ENCODE data around the gene TAF9B. TPM values are rescaled to one million over a fixed set of nuclear protein-coding genes. Genes with fewer than 3 reads are reported as not detected.
"Not testable (repeated sequence)": the region's sequence is repeated elsewhere in the genome, so short reads cannot be mapped to it uniquely, and the experiment has no call there.

TAF9B gene
- total RNA-seq, 1 donor from 2014 or later, result 21.6 TPM

GRCh38 chrX:78118628-78119027 is 20.8 kb downstream of the TAF9B start:
- intact Hi-C loops (cut with micrococcal nuclease), result no loop called here

DNA sequence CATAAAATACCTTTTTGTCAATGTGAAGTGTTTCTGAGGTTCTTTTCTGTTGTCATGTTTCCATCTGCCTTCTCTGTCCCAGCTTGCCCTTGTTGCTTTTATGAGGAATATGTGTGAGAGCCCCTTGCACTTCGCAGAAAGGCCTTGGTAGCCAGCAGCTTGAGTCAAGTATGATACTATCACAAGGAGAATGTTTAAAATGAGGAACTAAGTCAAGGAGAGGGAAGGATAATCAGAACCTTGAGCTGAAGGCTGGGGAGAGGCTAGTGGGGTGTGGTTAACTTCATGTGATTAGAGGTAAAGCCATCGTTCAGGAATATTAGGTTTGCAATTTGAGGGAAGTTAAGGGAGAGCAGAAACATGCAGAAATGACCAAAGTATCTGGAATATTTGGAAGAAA is 22.7 kb downstream of the TAF9B start:
- intact Hi-C loops (cut with micrococcal nuclease), result no loop called here

- intact Hi-C loops (cut with micrococcal nuclease), result no loop called here
Measured at GRCh38 chrX:78116365-78116764, 23.1 kb downstream of the TAF9B start.

DNA sequence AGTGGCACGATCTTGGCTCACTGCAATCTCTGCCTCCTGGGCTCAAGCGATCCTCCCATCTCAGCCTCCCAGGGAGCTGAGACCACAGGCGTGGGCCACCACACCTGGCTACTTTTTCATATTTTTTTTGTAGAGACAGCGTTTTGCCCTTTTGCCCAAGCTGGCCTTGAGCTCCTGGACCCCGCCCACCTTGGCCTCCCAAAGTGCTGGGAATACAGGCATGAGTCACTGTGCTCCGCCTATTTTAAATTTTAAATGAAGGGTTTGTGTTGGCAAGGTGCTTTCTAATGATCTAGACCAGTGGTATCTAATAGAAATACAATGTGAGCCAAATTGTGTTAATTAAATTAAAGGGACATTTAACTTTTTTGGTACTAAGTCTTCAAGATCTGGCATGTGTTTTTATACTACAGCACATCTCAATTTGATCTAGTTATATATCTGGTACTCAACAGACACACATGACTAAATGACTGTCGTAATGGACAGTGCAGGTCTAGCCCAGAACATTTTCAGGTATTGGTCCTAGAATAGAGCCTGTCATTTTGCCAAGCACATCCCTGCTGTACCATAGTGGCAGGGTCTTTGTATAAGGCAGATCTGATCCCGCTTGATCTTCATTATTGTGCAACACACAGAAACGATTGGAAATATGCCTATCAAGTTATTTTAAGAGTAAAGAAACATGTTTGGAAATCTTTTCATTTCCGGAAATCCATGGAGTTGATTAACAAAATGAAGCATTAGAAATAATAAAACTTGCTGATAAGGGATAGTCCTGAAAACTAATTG is 28.1 kb downstream of the TAF9B start:
- intact Hi-C loops (cut with micrococcal nuclease), result no loop called here

DNA sequence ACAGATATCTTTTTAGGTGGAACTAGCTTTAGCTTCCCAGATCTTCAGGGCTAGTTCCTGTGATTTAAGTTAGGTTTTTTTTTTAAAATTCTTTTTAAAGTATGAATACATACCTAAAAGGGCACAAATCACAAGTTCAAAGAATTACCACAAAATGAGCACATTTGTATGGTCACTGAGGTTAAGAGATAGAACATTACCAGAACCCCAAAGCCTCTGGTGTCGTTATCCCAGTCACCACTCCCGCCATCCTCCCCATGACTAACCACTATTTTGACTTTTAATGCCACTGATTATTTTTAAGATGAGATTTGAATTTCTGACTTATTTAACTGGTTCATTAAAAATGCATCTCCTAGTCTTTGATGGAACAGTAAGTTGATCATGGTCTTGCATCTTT is 30.0 kb downstream of the TAF9B start:
- intact Hi-C loops (cut with micrococcal nuclease), result loop anchor here (2.0 to 10.0 kb wide), 7 partner anchors 13 to 1935 kb away; partner anchors contain the start of genes MAGEE1, P2RY10, PBDC1 and RTL3

DNA sequence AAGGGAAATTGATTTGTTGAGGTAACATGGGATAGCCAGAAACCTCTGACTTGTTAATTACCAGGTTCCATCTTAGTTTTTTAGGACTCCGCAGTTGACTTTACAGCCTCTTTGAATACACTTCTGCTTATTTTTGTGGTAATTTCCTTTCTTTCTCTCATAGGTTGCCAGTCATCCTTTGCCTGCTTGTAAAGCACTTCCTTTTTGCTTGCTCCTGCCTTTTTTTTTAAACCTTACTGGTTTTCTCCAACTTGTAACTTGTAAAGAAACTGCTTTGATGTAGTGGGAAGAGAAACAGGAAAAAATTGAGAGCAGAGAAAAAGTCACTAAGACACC is 32.8 kb downstream of the TAF9B start:
- intact Hi-C loops (cut with micrococcal nuclease), result loop anchor here (1.0 to 10.0 kb wide), 8 partner anchors 32 to 1932 kb away; partner anchors contain the start of genes MAGEE1, P2RY10, PBDC1 and RTL3

GRCh38 chrX:78105944-78106650 is 33.4 kb downstream of the TAF9B start:
- intact Hi-C loops (cut with micrococcal nuclease), result loop anchor here (1.0 to 10.0 kb wide), 11 partner anchors 31 to 1931 kb away; partner anchors contain the start of genes ATRX, ITM2A, MAGEE1 and P2RY10

- intact Hi-C loops (cut with micrococcal nuclease), result loop anchor here (1.0 to 10.0 kb wide), 16 partner anchors 39 to 1957 kb away; partner anchors contain the start of genes ATP7A, ATRX, COX7B and ITM2A
Measured at GRCh38 chrX:78104447-78105176, 34.8 kb downstream of the TAF9B start.

DNA sequence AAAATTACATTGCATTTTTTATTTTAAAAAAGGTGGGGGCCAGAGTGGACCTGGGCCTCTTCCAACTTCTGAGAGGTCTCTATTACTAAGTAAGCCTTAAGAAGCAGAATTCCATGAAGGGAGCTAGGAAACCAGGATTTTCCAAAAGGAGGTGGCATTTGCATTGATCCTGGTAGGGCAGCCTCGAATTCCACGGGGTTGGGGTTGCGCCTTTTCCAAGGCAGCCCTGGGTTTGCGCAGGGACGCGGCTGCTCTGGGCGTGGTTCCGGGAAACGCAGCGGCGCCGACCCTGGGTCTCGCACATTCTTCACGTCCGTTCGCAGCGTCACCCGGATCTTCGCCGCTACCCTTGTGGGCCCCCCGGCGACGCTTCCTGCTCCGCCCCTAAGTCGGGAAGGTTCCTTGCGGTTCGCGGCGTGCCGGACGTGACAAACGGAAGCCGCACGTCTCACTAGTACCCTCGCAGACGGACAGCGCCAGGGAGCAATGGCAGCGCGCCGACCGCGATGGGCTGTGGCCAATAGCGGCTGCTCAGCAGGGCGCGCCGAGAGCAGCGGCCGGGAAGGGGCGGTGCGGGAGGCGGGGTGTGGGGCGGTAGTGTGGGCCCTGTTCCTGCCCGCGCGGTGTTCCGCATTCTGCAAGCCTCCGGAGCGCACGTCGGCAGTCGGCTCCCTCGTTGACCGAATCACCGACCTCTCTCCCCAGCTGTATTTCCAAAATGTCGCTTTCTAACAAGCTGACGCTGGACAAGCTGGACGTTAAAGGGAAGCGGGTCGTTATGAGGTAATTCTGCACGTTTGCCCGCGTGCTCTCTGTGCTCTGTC is 35.6 kb downstream of the TAF9B start, which contains the start of gene PGK1:
Gene PGK1, plus strand, starts transcription at position 626 of the 824 bp plus-strand sequence. Its CDS starts 93 bp downstream, at position 719.
- intact Hi-C loops (cut with micrococcal nuclease), result loop anchor here (1.0 to 10.0 kb wide), 15 partner anchors 39 to 1957 kb away; partner anchors contain the start of genes ATP7A, ATRX, COX7B and ITM2A

GRCh38 chrX:78103001-78103622 is 36.3 kb downstream of the TAF9B start:
- intact Hi-C loops (cut with micrococcal nuclease), result loop anchor here (5.0 to 10.0 kb wide), 7 partner anchors 274 to 1956 kb away; partner anchors contain the start of genes MAGEE1, P2RY10, PBDC1 and RTL3

GRCh38 chrX:78102091-78102490 is 37.4 kb downstream of the TAF9B start:
- intact Hi-C loops (cut with micrococcal nuclease), result loop anchor here (5.0 to 10.0 kb wide), 7 partner anchors 275 to 1955 kb away; partner anchors contain the start of genes MAGEE1, P2RY10, PBDC1 and RTL3

DNA sequence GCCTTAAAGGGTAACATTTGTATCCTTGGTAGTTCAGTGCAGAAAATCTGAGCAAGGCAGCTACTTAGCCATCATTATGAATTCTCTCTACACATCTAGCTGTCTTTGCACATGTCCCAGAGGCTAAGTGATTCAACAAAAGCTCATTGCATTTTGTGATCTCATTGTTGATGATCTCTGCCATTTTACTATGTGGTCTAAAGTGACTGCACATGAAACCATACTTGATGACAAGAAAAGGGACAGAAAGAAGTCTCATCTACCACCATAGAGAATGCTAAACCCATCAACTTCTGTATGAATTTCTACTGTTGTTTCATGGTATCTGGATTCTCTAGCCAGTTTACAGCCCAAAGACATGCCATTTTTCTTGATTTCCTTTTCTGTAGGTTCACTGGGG is 41.3 kb downstream of the TAF9B start:
- intact Hi-C loops (cut with micrococcal nuclease), result no loop called here

DNA sequence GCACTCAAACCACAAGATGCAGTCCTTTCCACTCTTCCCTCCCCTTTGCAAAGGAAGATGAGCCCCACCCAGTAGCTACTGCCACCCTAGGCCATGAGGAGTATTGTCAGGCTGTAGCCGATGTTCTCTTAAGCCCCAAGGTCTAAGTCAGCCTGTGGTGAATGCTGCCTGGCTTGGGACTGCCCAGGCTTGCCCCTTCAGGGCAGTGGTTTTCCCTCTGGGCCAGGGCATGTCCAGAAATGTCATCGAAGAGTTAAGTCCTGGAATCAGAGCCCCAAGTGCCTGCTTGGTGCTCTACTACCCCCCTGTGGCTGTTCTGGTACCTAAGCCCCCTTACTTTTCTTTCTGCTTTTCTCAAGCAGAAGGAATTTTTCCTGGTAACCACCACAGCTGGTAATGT is 47.2 kb downstream of the TAF9B start:
- intact Hi-C loops (cut with micrococcal nuclease), result loop anchor here (1.0 kb wide), 1 partner anchor 182 kb away; the partner anchor contains the start of gene ATP7A

GRCh38 chrX:78081413-78081812 is 58.0 kb downstream of the TAF9B start:
- intact Hi-C loops (cut with micrococcal nuclease), result not testable (repeated sequence)

Other genes with a start within 250 kb of the TAF9B start
- 62.1 and 66.5 TPM in 2 replicates for gene MAGT1, start 244.2 kb downstream of the TAF9B start, total RNA-seq
- gene COX7B, start 240.2 kb downstream of the TAF9B start, total RNA-seq, result 248 and 263 TPM in 2 replicates
- 10.5 and 12.1 TPM in 2 replicates for gene ATP7A, start 229.0 kb downstream of the TAF9B start, total RNA-seq
- gene PGAM4, start 170.0 kb downstream of the TAF9B start, total RNA-seq, result 0.34 and 0.83 TPM in 2 replicates
- gene PGK1, start 35.4 kb downstream of the TAF9B start, total RNA-seq, result 822 and 829 TPM in 2 replicates
- 53.7 and 58.0 TPM in 2 replicates for gene CYSLTR1, start 188.0 kb upstream of the TAF9B start, total RNA-seq

All from T-helper 1 cell treated with Interleukin-12 subunit alpha and Interleukin-12 subunit beta and Interleukin-4 antibody, amounts not matched to agents 30 ng/mL and 1 ng/mL, for 36 hours (primary cell).